HepG2 (cell line): ENCODE data around the gene ACOX3. TPM values are rescaled to one million over a fixed set of nuclear protein-coding genes. Genes with fewer than 3 reads are reported as not detected.

Experiments
- ATAC-seq: fragments of 200-7000 bp; cut with Tn5 transposase; 3 replicates; pipeline ENCODE4 v1.9.1; 2020; ENCODE audit warnings: mild to moderate bottlenecking, moderate library complexity
- BruUV-seq: library from RNA; stranded (reverse); fragments of 400-500 nt; replicated peaks from 2 replicates; lab custom pipeline; 2021; lab: Mats Ljungman, UMichigan
- CTCF ChIA-PET: fragments of 300-600 bp; formaldehyde crosslinking; extraction: SDS; loops from one replicate; lab custom pipeline; 2021; ENCODE audit warnings: low total read pairs, inconsistent platforms, low intra/inter-chr PET ratio; lab: Yijun Ruan, JAX
- POLR2A ChIA-PET: fragments of 350-600 bp; sonication (Branson Sonifier 250); formaldehyde crosslinking; loops from one replicate; lab custom pipeline; 2020; ENCODE audit warnings: antibody characterized with exemption, inconsistent platforms; lab: Yijun Ruan, JAX
- DNase-seq: peaks from one replicate; pipeline ENCODE4 v3.0.0-alpha.2; 2015; ENCODE audit warnings: low spot score
- FAIRE-seq: peaks from 3 replicates; lab custom pipeline; 2011; peaks lifted over from hg19 to GRCh38; lab: Jason Lieb, UNC
- H2AFZ ChIP-seq: one replicate; pipeline ENCODE4 v1.6.1; 2011; ENCODE audit warnings: low read length, inconsistent platforms
- H3K27ac ChIP-seq: fragments of 300-600 bp; 3 replicates; pipeline ENCODE4 v1.8.0; 2011; ENCODE audit warnings: mixed run types, mild to moderate bottlenecking, mixed read lengths, low read length, inconsistent platforms; ENCODE audit not compliant: insufficient read depth; ENCODE audit errors: extremely low read length
- H3K27me3 ChIP-seq, 2 experiments: fragments of 200-600 bp in 1 of 2; 2 replicates in 1 of 2; 3 replicates in 1 of 2; pipeline versions ENCODE4 v1.6.0 to v1.8.0; 2011; ENCODE audit warnings: low read length in 2 of 2, mild to moderate bottlenecking in 2 of 2, moderate library complexity in 2 of 2, inconsistent platforms in 1 of 2; ENCODE audit not compliant: insufficient read depth in 2 of 2, control insufficient read depth in 1 of 2
- H3K36me3 ChIP-seq, 2 experiments: fragments of 200-600 bp in 1 of 2; replicated peaks in 1 of 2; 2 replicates in 1 of 2; 3 replicates in 1 of 2; pipeline versions ENCODE4 v1.5.1 to v1.8.0; 2011; ENCODE audit warnings: low read length in 2 of 2, inconsistent platforms in 1 of 2; ENCODE audit not compliant: insufficient read depth in 2 of 2, control insufficient read depth in 1 of 2
- H3K4me1 ChIP-seq: 2 replicates; pipeline ENCODE4 v1.5.1; 2012; ENCODE audit warnings: low read length, inconsistent platforms; ENCODE audit not compliant: insufficient read depth
- H3K4me2 ChIP-seq: 2 replicates; pipeline ENCODE4 v1.6.0; 2011; ENCODE audit warnings: low read depth, low read length, inconsistent platforms
- H3K4me3 ChIP-seq, 3 experiments: fragments of 200-600 bp in 1 of 3; sonication (generic), shearing (Covaris generic) in 1 of 3; replicated peaks in 1 of 3; 2 replicates each; pipeline ENCODE4 v1.5.1; 2011 to 2016; ENCODE audit warnings: low read length in 3 of 3, inconsistent platforms in 2 of 3, low read depth in 2 of 3, mild to moderate bottlenecking in 2 of 3, control low read depth in 1 of 3, mixed read lengths in 1 of 3; ENCODE audit not compliant: insufficient read depth in 1 of 3
- H3K79me2 ChIP-seq: one replicate; pipeline ENCODE4 v1.6.1; 2011; ENCODE audit warnings: low read length, inconsistent platforms; ENCODE audit not compliant: insufficient read depth
- H3K9ac ChIP-seq: 2 replicates; pipeline ENCODE4 v1.6.0; 2011; ENCODE audit warnings: mild to moderate bottlenecking, low read depth, low read length, inconsistent platforms; ENCODE audit not compliant: insufficient read depth
- H3K9me3 ChIP-seq: 2 replicates; pipeline ENCODE4 v1.5.1; 2012; ENCODE audit warnings: mild to moderate bottlenecking, low read length
- H4K20me1 ChIP-seq: 2 replicates; pipeline ENCODE4 v1.6.0; 2011; ENCODE audit warnings: inconsistent platforms, mild to moderate bottlenecking, low read length, moderate library complexity; ENCODE audit not compliant: insufficient read depth
- AHR ChIP-seq: IDR thresholded peaks from 2 replicates; pipeline ENCODE4 v1.6.1; 2018; ENCODE audit warnings: missing genetic modification reagents, missing compliant biosample characterization
- CC2D1A ChIP-seq: sonication (generic); formaldehyde crosslinking; IDR thresholded peaks from 2 replicates; pipeline ENCODE4 v1.8.1; 2023; ENCODE audit warnings: mild to moderate bottlenecking, missing genetic modification reagents
- HIVEP1 ChIP-seq: sonication (generic); formaldehyde crosslinking; IDR thresholded peaks from 2 replicates; pipeline ENCODE4 v1.4.0; 2020; ENCODE audit warnings: mild to moderate bottlenecking, missing genetic modification reagents
- HNRNPH1 ChIP-seq: fragments of 200-400 bp; formaldehyde crosslinking; optimal IDR thresholded peaks from 2 replicates; pipeline ENCODE3; 2017; ENCODE audit warnings: mild to moderate bottlenecking, low read depth, low read length
- JARID2 ChIP-seq: sonication (generic); formaldehyde crosslinking; IDR thresholded peaks from 2 replicates; pipeline ENCODE4 v1.8.1; 2023; ENCODE audit warnings: missing genetic modification reagents, inconsistent platforms; ENCODE audit not compliant: insufficient replicate concordance
- MIER2 ChIP-seq: IDR thresholded peaks from 2 replicates; pipeline ENCODE4 v1.6.1; 2016; ENCODE audit warnings: missing biosample characterization, missing genetic modification reagents
- SALL1 ChIP-seq: sonication (generic); formaldehyde crosslinking; IDR thresholded peaks from 2 replicates; pipeline ENCODE4 v1.8.0; 2022; ENCODE audit warnings: mild to moderate bottlenecking, missing genetic modification reagents
- ZFP36L2 ChIP-seq: sonication (generic); formaldehyde crosslinking; IDR thresholded peaks from 2 replicates; pipeline ENCODE4 v1.4.0; 2020; ENCODE audit warnings: missing genetic modification reagents
- ZNF292 ChIP-seq: sonication (generic); formaldehyde crosslinking; IDR thresholded peaks from 2 replicates; pipeline ENCODE4 v1.8.1; 2022; ENCODE audit warnings: mild to moderate bottlenecking, low read depth, missing genetic modification reagents, borderline replicate concordance
- ZNF550 ChIP-seq: sonication (generic); formaldehyde crosslinking; IDR thresholded peaks from 2 replicates; pipeline ENCODE4 v1.4.0; 2020; ENCODE audit warnings: mild to moderate bottlenecking, missing genetic modification reagents, borderline replicate concordance
- ZNF687 ChIP-seq: sonication (generic); formaldehyde crosslinking; IDR thresholded peaks from 2 replicates; pipeline ENCODE4 v1.5.1; 2020; ENCODE audit warnings: mild to moderate bottlenecking, missing genetic modification reagents, moderate library complexity
- ZNF780A ChIP-seq: sonication (generic); formaldehyde crosslinking; IDR thresholded peaks from 2 replicates; pipeline ENCODE4 v1.8.0; 2022; ENCODE audit warnings: mild to moderate bottlenecking, missing genetic modification reagents, moderate library complexity
- WGBS: methylation state at CpG from one replicate; pipeline ENCODE4 v1.1.6; 2017; ENCODE audit warnings: low lambda C conversion rate; 5-methylcytosine and 5-hydroxymethylcytosine counted together
- in situ Hi-C: cut with HindIII; loops from 2 replicates; pipeline ENCODE4 v1.10.0; 2017; ENCODE audit warnings: low pct_unique_long_range_greater_than_20kb; ENCODE audit not compliant: extremely low pct_ligation_motif_present
- intact Hi-C: fragments of 100-400 bp; cut with micrococcal nuclease; formaldehyde crosslinking; loops from one replicate; pipeline ENCODE4 v1.10.0; 2022; ENCODE audit not compliant: unreplicated experiment
- polyA plus RNA-seq, 8 experiments: library from polyadenylated mRNA; depleted of rRNA in 3 of 8; stranded (reverse) in 7 of 8; unstranded in 1 of 8; fragments of >200 nt; fragmentation: Illumina TruSeq in 4 of 8; extraction: Trizol in 4 of 8; gene quantifications; 2 replicates each; pipeline versions ENCODE4 v1.2.1 to v1.2.3, GENCODE V29; 2011 to 2016; ENCODE audit warnings: low read depth in 4 of 8, missing spikeins in 1 of 8, mixed read lengths in 1 of 8; ENCODE audit not compliant: insufficient read depth in 1 of 8
- total RNA-seq, 5 experiments: library from RNA; depleted of rRNA; stranded (reverse); fragments of >200 nt; fragmentation: Illumina TruSeq; extraction: Trizol; gene quantifications; 2 replicates each; pipeline ENCODE4 v1.2.3, GENCODE V29; 2016; ENCODE audit warnings: low read depth in 1 of 5
- TF ChIP-seq, protein P1 (sequence below): sonication (generic); formaldehyde crosslinking; IDR thresholded peaks from 2 replicates; pipeline ENCODE4 v1.5.1; 2020; ENCODE audit warnings: mild to moderate bottlenecking, missing genetic modification reagents, borderline replicate concordance

Gene ACOX3
- total and polyA plus RNA-seq, 2 of the 13 experiments (the other 11 are each of a cell fraction or from before 2014, with no cell fraction given): 4.2 to 17.8 TPM

- Histone ChIP-seq H3K9ac (no peak overlapping the region), H3K79me2 (no peaks in the 10 kb centered on the region), H3K4me2 (no peak overlapping the region), H3K9me3 (no peaks in the 10 kb centered on the region), H4K20me1 (no peaks in the 10 kb centered on the region), H3K27me3 (peaks cover 7 to 36% of the 10 kb centered on the region in 2 experiments; a peak in 4 of 5 replicates), H3K36me3 (no peaks in the 10 kb centered on the region), H3K27ac (no peak overlapping the region), H3K4me1 (peaks cover 28% of the 10 kb centered on the region), H3K4me3 (no peak overlapping the region), H2AFZ (no peak overlapping the region)
- ATAC-seq: no peak
- FAIRE-seq: no peak
- in situ Hi-C loops (no loop called here), intact Hi-C loops (no loop called here)
- POLR2A ChIA-PET: no interaction called here
- DNase-seq: no peak
- no TSS peak for BruUV-seq
- CTCF ChIA-PET: no interaction called here
- WGBS: 65% methylated on average over 31 of the region's 34 CpGs
- TF ChIP-seq HNRNPH1 (no peak), SALL1 (CRISPR knock-in tag) (no peak), ZNF780A (CRISPR knock-in tag) (no peak), MIER2 (CRISPR knock-in tag) (no peak), JARID2 (CRISPR knock-in tag) (no peak), AHR (no peak), ZNF550 (no peak), ZNF292 (no peak), HIVEP1 (no peak), CC2D1A (no peak), ZFP36L2 (CRISPR knock-in tag) (no peak), ZNF687 (CRISPR knock-in tag) (no peak)
- TF ChIP-seq, protein P1, sequence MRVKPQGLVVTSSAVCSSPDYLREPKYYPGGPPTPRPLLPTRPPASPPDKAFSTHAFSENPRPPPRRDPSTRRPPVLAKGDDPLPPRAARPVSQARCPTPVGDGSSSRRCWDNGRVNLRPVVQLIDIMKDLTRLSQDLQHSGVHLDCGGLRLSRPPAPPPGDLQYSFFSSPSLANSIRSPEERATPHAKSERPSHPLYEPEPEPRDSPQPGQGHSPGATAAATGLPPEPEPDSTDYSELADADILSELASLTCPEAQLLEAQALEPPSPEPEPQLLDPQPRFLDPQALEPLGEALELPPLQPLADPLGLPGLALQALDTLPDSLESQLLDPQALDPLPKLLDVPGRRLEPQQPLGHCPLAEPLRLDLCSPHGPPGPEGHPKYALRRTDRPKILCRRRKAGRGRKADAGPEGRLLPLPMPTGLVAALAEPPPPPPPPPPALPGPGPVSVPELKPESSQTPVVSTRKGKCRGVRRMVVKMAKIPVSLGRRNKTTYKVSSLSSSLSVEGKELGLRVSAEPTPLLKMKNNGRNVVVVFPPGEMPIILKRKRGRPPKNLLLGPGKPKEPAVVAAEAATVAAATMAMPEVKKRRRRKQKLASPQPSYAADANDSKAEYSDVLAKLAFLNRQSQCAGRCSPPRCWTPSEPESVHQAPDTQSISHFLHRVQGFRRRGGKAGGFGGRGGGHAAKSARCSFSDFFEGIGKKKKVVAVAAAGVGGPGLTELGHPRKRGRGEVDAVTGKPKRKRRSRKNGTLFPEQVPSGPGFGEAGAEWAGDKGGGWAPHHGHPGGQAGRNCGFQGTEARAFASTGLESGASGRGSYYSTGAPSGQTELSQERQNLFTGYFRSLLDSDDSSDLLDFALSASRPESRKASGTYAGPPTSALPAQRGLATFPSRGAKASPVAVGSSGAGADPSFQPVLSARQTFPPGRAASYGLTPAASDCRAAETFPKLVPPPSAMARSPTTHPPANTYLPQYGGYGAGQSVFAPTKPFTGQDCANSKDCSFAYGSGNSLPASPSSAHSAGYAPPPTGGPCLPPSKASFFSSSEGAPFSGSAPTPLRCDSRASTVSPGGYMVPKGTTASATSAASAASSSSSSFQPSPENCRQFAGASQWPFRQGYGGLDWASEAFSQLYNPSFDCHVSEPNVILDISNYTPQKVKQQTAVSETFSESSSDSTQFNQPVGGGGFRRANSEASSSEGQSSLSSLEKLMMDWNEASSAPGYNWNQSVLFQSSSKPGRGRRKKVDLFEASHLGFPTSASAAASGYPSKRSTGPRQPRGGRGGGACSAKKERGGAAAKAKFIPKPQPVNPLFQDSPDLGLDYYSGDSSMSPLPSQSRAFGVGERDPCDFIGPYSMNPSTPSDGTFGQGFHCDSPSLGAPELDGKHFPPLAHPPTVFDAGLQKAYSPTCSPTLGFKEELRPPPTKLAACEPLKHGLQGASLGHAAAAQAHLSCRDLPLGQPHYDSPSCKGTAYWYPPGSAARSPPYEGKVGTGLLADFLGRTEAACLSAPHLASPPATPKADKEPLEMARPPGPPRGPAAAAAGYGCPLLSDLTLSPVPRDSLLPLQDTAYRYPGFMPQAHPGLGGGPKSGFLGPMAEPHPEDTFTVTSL (CRISPR knock-in tag): no peak
These were observed 95.2 kb downstream of the ACOX3 start for GRCh38 chr4:8345053-8345945.
